IPS-18a (cell line): ENCODE results near the gene AP1S1.
"Not testable (repeated sequence)": the region's sequence is repeated elsewhere in the genome, so short reads cannot be mapped to it uniquely, and the experiment has no call there.

Experiments
- H3K27ac ChIP-seq: one replicate; pipeline ENCODE4 v1.5.1; 2013; ENCODE audit warnings: low read length
- H3K27me3 ChIP-seq: one replicate; pipeline ENCODE4 v1.6.1; 2013; ENCODE audit warnings: mild to moderate bottlenecking, low read length; ENCODE audit not compliant: control insufficient read depth, insufficient read depth
- H3K36me3 ChIP-seq: one replicate; pipeline ENCODE4 v1.6.1; 2013; ENCODE audit warnings: low read depth, low read length; ENCODE audit not compliant: control insufficient read depth
- H3K4me1 ChIP-seq: one replicate; pipeline ENCODE4 v1.6.1; 2013; ENCODE audit warnings: low read depth, low read length; ENCODE audit not compliant: control insufficient read depth
- H3K4me3 ChIP-seq: one replicate; pipeline ENCODE4 v1.5.1; 2013; ENCODE audit warnings: low read length
- H3K9ac ChIP-seq: one replicate; pipeline ENCODE4 v1.6.1; 2013; ENCODE audit warnings: mild to moderate bottlenecking, low read length, moderate library complexity
- H3K9me3 ChIP-seq: one replicate; pipeline ENCODE4 v1.6.1; 2013; ENCODE audit warnings: low read depth, low read length; ENCODE audit not compliant: control insufficient read depth

The AP1S1 gene

DNA sequence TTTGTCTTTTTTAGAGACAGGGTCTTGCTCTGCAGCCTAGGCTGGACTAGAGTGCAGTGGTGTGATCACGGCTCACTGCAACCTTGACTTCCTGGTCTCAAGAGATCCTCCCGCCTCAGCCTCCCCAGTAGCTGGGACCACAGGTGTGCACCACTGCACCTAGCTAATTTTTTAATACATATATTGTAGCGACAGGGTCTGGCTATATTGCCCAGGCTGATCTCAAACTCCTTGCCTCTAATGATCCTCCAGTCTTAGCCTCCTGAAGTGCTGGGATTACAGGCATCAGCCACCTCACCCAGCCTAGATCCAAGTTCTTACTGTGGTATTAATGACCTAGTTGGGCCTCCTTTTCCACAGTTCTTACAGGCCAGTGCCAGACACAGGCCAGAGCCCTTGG, 39.1 kb upstream of the AP1S1 start:
- H3K4me3 ChIP-seq: no peak overlapping the region
- H3K9ac ChIP-seq: no peak overlapping the region
- H3K36me3 ChIP-seq: no peaks in the 10 kb centered on the region
- no peak overlapping the region for H3K27ac ChIP-seq
- H3K27me3 ChIP-seq: no peaks in the 10 kb centered on the region
- H3K4me1 ChIP-seq: no peaks in the 10 kb centered on the region
- no peaks in the 10 kb centered on the region for H3K9me3 ChIP-seq

DNA sequence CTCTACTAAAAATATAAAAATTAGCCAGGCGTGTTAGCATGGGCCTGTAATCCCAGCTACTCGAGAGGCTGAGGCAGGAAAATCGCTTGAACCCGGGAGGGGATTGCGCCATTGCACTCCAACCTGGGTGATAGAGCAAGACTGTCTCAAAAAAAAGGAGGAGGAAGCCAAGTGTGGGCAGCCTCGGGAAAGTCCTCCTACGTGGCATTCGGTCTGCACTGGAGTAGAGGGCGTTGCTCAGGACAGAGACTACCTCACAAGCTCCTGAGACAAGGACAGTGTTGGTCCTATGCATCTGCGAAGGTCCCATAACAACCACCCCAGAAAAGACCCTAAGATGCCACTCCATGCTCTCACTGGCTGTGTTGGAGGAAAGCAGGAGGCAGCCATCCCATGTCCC, 37.4 kb upstream of the AP1S1 start:
- Histone ChIP-seq H3K9ac (no peak overlapping the region), H3K36me3 (no peaks in the 10 kb centered on the region), H3K27me3 (no peaks in the 10 kb centered on the region), H3K9me3 (no peaks in the 10 kb centered on the region), H3K27ac (no peak overlapping the region), H3K4me1 (no peaks in the 10 kb centered on the region), H3K4me3 (no peak overlapping the region)

DNA sequence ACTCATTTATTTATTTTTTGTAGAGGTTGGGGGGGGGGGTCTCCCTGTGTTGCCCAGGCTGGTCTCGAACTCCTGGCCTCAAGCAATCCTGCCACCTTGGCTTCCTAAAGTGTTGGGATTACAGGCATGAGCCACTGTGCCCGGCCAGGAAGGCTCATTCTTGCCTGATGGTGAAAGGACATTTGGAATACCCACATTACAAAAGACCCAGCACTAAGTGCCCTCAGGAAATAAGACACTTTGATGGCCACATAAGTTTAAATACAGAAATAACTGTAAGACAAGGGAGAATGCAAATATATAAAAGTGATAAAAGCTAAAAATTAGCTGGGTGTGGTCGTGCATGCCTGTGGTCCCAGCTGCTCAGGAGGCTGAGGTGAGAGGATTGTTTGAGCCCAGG, 35.4 kb upstream of the AP1S1 start:
- no peaks in the 10 kb centered on the region for H3K9me3 ChIP-seq
- no peaks in the 10 kb centered on the region for H3K36me3 ChIP-seq
- H3K4me1 ChIP-seq: peaks cover 5% of the 10 kb centered on the region
- no peak overlapping the region for H3K9ac ChIP-seq
- no peak overlapping the region for H3K4me3 ChIP-seq
- no peak overlapping the region for H3K27ac ChIP-seq
- no peaks in the 10 kb centered on the region for H3K27me3 ChIP-seq

DNA sequence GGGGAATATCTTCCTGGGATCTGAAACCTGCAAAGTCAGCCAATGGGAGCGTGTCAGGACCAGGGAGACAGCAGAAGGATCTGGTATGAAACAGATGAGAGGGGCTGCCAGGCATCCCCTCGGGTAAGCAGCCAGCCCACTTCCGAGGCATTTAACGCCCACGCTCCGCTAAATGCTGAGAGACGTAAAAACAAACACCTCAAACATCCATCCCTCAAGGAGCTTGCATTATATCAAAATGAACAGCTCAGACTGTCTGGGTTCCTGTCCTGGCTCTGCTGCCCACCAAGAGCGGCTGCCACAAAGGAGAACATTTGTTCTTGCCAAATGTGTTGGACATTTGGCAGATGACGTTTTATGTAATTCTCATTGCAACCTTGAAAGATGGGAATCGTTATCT, 34.4 kb upstream of the AP1S1 start:
- H3K4me1 ChIP-seq: peaks cover 5% of the 10 kb centered on the region
- H3K36me3 ChIP-seq: no peaks in the 10 kb centered on the region
- H3K9me3 ChIP-seq: no peaks in the 10 kb centered on the region
- H3K9ac ChIP-seq: no peak overlapping the region
- H3K4me3 ChIP-seq: no peak overlapping the region
- H3K27ac ChIP-seq: no peak overlapping the region
- H3K27me3 ChIP-seq: no peaks in the 10 kb centered on the region

DNA sequence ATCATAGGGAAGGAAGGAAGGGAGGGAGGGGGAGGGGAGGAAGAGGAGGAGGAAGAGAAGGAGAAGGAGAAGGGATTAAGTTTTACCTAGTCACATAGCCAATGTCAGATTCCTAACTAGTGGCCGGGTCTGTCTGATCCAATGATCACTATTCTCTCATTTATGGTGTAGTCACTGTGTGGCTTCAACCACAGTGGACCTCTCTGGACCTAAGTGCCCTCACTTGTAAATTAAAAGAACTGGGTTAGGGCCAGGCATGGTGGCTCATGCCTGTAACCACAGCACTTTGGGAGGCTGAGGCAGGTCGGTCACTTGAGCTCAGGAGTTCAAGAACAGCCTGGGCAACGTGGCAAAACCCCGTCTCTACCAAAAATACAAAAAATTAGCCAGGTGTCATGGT, 34.0 kb upstream of the AP1S1 start:
- Histone ChIP-seq H3K36me3 (no peaks in the 10 kb centered on the region), H3K9me3 (no peaks in the 10 kb centered on the region), H3K9ac (no peak overlapping the region), H3K27ac (no peak overlapping the region), H3K27me3 (no peaks in the 10 kb centered on the region), H3K4me3 (no peak overlapping the region), H3K4me1 (peaks cover 5% of the 10 kb centered on the region)

DNA sequence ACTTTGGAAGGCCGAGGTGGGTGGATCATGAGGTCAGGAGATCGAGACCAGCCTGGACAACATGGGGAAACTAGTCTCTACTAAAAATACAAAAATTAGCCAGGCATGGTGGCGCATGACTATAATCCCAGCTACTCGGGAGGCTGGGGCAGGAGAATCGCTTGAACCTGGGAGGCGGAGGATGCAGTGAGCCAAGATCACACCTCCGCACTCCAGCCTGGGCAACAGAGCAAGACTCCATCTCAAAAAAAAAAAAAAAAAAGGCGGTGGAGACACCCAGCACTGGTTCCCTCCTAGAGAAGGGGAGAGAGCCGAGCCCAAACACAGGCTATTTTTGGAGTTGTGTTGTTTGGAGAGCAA, 32.7 kb upstream of the AP1S1 start:
- not testable (repeated sequence) for H3K9me3 ChIP-seq, H3K27ac ChIP-seq, H3K9ac ChIP-seq, H3K4me3 ChIP-seq, H3K4me1 ChIP-seq, H3K36me3 ChIP-seq, H3K27me3 ChIP-seq

DNA sequence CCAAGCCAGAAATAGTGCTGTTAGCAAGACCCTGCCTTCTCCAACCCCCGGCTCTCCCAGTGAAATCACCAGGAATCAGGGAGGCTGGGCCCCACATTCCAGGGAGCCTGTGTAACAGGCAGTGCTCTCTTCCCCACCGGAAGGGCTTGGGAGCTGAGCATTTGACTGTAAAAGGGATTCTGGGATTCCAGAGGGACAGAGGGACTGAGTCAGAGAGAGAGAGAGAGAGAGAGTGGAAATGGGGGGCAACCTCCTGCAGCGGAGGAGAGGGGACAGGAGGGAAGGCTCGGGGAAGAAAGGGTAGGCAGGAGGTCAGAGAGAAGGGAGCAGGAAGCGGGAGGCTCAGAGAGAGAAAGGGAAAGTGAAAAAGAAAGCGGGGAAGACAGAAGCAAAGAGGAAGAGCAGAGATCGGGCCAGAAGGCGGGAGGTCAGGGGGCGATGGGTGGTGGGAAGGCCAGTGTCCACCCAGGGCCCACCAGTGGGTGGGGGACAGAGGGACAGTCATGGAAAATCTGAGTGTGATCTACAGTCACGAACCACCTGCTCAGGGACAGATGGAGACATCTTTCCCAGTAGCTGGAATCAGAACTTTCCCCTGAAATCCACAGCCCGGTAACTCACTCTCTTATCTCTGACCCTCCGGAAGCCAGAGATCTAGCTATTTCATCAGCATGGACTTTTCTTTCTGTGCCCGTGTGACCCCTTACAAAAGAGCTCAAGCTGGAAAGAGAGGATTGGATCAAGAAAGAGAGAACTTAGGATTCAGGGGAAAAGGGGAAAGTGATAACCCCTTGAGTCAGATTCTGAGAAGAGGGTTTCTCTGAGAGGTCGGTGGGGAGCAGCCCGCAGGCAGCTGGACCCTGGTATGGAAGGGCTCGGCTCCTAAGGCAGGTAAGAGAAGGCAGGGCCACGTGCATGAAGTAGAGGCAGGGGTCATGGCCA, 32.0 kb upstream of the AP1S1 start:
- peaks cover 16% of the 10 kb centered on the region for H3K4me1 ChIP-seq
- no peak overlapping the region for H3K4me3 ChIP-seq
- no peak overlapping the region for H3K27ac ChIP-seq

DNA sequence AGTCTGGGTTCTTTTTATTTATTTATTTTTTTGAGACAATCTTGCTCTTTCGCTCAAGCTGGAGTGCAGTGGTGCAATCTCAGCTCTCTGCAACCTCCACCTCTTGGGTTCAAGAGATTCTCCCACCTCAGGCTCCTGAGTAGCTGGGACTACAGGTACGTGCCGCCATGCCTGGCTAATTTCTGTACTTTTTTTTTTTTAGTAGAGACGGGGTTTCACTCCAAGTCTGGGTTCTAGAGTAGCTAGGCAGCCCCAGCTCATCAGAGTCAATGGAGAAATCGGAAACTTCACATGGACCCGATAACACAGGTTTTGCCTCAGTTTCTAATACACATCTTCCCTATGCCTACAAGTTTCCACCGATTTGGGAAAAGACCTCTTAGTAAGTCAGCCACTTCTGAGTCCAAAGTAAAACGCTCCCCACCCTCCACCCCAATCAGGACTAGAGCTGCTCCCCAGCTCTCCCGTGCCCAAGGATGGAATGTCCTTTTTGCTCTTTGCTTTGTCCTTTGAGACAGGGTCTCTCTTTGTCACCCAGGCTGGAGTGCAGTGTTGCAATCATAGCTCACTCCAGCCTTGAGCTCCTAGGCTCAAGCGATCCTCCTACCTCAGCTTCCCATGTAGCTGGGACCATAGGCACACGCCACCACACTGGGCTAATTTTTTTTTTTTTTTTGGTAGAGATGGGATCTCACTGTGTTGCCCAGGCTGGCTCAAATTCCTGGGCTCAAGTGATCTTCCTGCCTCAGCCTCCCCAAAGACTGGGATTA, 31.2 kb upstream of the AP1S1 start:
- Histone ChIP-seq H3K27me3 (peaks cover 5% of the 10 kb centered on the region), H3K9ac (no peak overlapping the region), H3K36me3 (no peaks in the 10 kb centered on the region), H3K4me3 (no peak overlapping the region), H3K9me3 (no peaks in the 10 kb centered on the region), H3K4me1 (peaks cover 19% of the 10 kb centered on the region), H3K27ac (no peak overlapping the region)

More for the DNA sequence above, 32.0 kb upstream of the AP1S1 start:
- H3K9ac ChIP-seq: no peak overlapping the region
- peaks cover 5% of the 10 kb centered on the region for H3K27me3 ChIP-seq
- H3K9me3 ChIP-seq: no peaks in the 10 kb centered on the region
- H3K36me3 ChIP-seq: no peaks in the 10 kb centered on the region

DNA sequence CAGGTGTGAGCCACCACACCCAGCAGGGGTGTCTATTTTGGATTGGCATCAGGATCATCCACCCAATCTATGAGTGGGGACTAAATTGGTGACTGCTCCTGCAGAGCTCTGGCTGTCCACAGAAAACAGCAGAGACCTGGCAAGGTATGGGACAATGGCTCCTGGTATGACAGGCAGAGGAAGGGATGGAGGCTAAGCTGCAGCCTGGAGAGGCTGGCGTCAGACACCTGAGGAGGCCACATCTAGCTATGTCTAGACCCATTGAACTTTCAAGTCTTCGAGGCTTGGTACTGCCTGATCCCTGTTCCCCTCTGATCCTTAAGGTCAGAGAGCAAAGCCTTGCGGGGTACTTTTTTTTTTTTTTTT, 30.6 kb upstream of the AP1S1 start:
- Histone ChIP-seq H3K27me3 (peaks cover 5% of the 10 kb centered on the region), H3K27ac (no peak overlapping the region), H3K9ac (no peak overlapping the region), H3K4me1 (peaks cover 19% of the 10 kb centered on the region), H3K9me3 (no peaks in the 10 kb centered on the region), H3K4me3 (no peak overlapping the region), H3K36me3 (no peaks in the 10 kb centered on the region)

DNA sequence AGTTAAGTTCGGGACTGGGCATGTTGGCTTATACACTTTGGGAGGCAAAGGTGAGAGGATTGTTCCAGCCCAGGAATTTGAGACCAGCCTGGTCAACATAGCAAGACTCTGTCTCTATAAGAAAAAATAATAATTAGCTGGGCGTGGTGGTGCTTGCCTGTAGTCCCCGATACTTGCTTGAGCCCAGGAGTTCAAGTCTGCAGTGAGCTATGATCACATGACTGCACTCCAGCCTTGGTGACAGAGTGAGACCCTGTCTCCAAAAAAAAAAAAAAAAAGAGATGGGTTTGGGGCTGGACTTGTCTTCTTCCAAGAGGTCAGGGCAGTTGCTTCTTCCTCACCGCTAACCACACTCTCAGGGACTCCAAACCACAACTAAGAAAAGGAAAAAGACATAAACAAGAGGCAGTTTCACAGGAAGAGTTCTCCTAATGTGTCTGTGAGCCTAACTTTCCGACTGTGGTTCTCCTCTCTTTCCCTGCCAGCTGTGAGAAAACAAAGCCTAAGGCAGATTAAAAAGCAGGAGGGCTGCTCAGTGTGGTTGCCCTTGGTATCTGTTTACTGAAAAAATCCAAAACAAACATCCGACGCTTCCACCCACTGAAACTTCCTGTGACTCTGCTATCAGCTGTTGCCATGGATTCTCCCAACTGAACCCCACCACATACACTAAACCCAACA, 29.8 kb upstream of the AP1S1 start:
- H3K9ac ChIP-seq: no peak overlapping the region
- H3K27ac ChIP-seq: no peak overlapping the region
- peaks cover 19% of the 10 kb centered on the region for H3K4me1 ChIP-seq
- H3K4me3 ChIP-seq: no peak overlapping the region
- no peaks in the 10 kb centered on the region for H3K9me3 ChIP-seq
- peaks cover 5% of the 10 kb centered on the region for H3K27me3 ChIP-seq
- H3K36me3 ChIP-seq: no peaks in the 10 kb centered on the region

DNA sequence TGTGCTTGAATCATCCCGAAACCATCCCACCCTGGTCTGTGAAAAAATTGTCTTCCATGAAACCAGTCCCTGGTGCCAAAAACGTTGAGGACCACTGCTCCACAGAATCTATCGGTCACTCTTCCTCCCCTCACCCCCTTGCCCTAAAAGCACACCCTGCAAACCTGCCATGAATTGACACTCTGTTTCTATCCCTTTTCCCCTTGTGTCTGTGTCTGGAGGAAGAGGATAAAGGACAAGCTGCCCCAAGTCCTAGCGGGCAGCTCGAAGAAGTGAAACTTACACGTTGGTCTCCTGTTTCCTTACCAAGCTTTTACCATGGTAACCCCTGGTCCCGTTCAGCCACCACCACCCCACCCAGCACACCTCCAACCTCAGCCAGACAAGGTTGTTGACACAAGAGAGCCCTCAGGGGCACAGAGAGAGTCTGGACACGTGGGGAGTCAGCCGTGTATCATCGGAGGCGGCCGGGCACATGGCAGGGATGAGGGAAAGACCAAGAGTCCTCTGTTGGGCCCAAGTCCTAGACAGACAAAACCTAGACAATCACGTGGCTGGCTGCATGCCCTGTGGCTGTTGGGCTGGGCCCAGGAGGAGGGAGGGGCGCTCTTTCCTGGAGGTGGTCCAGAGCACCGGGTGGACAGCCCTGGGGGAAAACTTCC, 28.2 kb upstream of the AP1S1 start:
- H3K36me3 ChIP-seq: no peaks in the 10 kb centered on the region
- H3K27me3 ChIP-seq: peaks cover 5% of the 10 kb centered on the region
- no peak overlapping the region for H3K27ac ChIP-seq
- no peak overlapping the region for H3K9ac ChIP-seq
- no peak overlapping the region for H3K4me3 ChIP-seq
- peaks cover 19% of the 10 kb centered on the region for H3K4me1 ChIP-seq
- H3K9me3 ChIP-seq: no peaks in the 10 kb centered on the region
